Measurements from ENCODE around the gene AGTRAP. TPM values are rescaled to one million over a fixed set of nuclear protein-coding genes. Genes with fewer than 3 reads are reported as not detected.

The AGTRAP gene
- polyA plus RNA-seq, 3 donors = 420 to 938 (median 842) TPM

DNA sequence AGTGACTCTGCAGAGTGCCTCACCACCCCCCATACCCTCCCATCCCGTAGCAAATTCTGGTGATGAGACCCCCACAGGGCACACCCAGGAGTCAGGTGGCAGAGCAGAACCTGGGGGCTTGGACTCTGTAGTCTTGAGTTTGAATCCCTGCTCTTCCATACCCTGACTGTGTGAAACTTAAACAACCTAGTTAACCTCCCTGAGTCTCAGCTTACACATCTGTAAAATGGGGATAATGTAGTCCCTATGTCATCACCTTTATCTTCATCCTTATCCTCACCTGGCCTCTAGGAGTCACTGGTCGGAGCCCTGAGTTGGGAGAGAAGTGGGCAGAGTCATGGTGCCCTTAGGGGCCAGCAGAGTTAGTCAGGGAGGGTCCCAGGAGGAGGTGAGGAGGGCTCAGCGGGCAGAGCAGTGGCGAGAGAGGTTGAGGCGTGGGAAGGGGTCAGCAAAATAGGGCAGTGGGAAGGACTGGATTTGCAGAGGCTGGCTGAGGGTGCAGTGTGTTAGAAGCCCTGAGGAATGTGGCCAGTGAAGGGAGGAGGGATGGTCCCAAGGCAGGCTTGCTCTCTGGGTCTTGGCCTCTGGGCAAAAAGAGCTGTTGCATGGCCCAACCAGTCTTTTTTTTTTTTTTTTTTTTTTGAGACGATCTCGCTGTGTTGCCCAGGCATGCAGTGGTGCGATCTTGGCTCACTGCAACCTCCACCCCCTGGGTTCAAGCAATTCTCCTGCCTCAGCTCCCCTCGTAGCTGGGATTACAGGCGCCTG is 44.6 kb downstream of the AGTRAP start:
- peaks cover 0 to 7% (median 7%) of the 10 kb centered on the region in 3 donors for H3K27me3 Mint-ChIP-seq (ENCODE audit: low read depth in 3 of 3)
- H3K79me2 ChIP-seq (ENCODE audit: insufficient read depth, low read length) = no peaks in the 10 kb centered on the region
- no peak overlapping the region for H3K4me3 Mint-ChIP-seq
- H2AFZ ChIP-seq (ENCODE audit: insufficient read depth, low read depth, low read length, poor library complexity, severe bottlenecking) = no peak overlapping the region
- H3K27me3 ChIP-seq (ENCODE audit: control insufficient read depth in 2 of 2, insufficient read depth in 2 of 2, low read length in 2 of 2) = no peaks in the 10 kb centered on the region
- H3K36me3 ChIP-seq (replicated peaks in 1 of 2; ENCODE audit: control insufficient read depth in 1 of 2, insufficient read depth in 2 of 2, low read length in 2 of 2) = no peaks in the 10 kb centered on the region
- peaks cover 0 to 3% (median 0%) of the 10 kb centered on the region in 7 donors for H3K9me3 Mint-ChIP-seq
- DNase-seq = no peak
- 97% methylated on average over 4 of the region's 10 CpGs for WGBS (ENCODE audit: insufficient coverage)
- no peaks in the 10 kb centered on the region for H3K9me3 ChIP-seq (replicated peaks in 1 of 2; ENCODE audit: control insufficient read depth in 1 of 2, insufficient read depth in 1 of 2, low read length in 2 of 2)
- no peak overlapping the region for H3K27ac ChIP-seq (ENCODE audit: low read depth in 1 of 2, low read length in 2 of 2)
- H3K4me2 ChIP-seq (replicated peaks; ENCODE audit: extremely low read depth, low read length, poor library complexity, severe bottlenecking) = no peak overlapping the region
- intact Hi-C loops (cut with micrococcal nuclease) = no loop called here
- H3K36me3 Mint-ChIP-seq = no peaks in the 10 kb centered on the region
- no peaks in the 10 kb centered on the region for H4K20me1 ChIP-seq (ENCODE audit: insufficient read depth, low read length)
- TF ChIP-seq, protein P1, sequence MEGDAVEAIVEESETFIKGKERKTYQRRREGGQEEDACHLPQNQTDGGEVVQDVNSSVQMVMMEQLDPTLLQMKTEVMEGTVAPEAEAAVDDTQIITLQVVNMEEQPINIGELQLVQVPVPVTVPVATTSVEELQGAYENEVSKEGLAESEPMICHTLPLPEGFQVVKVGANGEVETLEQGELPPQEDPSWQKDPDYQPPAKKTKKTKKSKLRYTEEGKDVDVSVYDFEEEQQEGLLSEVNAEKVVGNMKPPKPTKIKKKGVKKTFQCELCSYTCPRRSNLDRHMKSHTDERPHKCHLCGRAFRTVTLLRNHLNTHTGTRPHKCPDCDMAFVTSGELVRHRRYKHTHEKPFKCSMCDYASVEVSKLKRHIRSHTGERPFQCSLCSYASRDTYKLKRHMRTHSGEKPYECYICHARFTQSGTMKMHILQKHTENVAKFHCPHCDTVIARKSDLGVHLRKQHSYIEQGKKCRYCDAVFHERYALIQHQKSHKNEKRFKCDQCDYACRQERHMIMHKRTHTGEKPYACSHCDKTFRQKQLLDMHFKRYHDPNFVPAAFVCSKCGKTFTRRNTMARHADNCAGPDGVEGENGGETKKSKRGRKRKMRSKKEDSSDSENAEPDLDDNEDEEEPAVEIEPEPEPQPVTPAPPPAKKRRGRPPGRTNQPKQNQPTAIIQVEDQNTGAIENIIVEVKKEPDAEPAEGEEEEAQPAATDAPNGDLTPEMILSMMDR (IDR thresholded peaks at IDR 0.05) = no peak
- H3K27ac Mint-ChIP-seq = no peak overlapping the region
- H3K4me1 ChIP-seq (ENCODE audit: control insufficient read depth in 1 of 2, insufficient read depth in 2 of 2, low read length in 2 of 2) = peaks cover 12% of the 10 kb centered on the region in 2 donors
- no peak overlapping the region for H3K4me3 ChIP-seq (replicated peaks in 1 of 3; ENCODE audit: low read depth in 2 of 3, low read length in 3 of 3)
- H3K4me1 Mint-ChIP-seq = peaks cover 7% of the 10 kb centered on the region
- no peak overlapping the region for H3K9ac ChIP-seq (ENCODE audit: insufficient read depth, low read length, poor library complexity, severe bottlenecking)

DNA sequence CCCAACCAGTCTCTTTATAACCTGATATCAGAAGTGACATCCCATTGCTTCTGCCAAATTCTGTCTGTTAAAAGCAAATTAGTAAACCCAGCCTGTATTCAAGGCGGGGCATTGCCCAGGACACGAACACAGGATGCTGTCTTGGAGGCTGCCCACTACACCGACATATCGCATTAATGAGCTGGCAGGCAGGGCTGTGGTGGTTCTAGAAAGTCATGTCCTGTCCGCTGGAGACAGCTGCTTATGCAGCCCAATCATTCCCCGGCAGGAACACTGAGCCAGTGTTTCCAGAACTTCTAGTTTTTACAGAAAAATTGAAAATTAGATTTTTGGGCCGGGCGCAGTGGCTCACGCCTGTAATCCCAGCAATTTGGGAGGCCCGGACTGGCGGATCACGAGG is 45.4 kb downstream of the AGTRAP start:
- Histone ChIP-seq H2AFZ (ENCODE audit: insufficient read depth, low read depth, low read length, poor library complexity, severe bottlenecking) (no peak overlapping the region), H4K20me1 (ENCODE audit: insufficient read depth, low read length) (no peaks in the 10 kb centered on the region), H3K27ac (ENCODE audit: low read depth in 1 of 2, low read length in 2 of 2) (no peak overlapping the region), H3K9me3 (replicated peaks in 1 of 2; ENCODE audit: control insufficient read depth in 1 of 2, insufficient read depth in 1 of 2, low read length in 2 of 2) (no peaks in the 10 kb centered on the region), H3K4me2 (replicated peaks; ENCODE audit: extremely low read depth, low read length, poor library complexity, severe bottlenecking) (no peak overlapping the region), H3K79me2 (ENCODE audit: insufficient read depth, low read length) (no peaks in the 10 kb centered on the region), H3K36me3 (replicated peaks in 1 of 2; ENCODE audit: control insufficient read depth in 1 of 2, insufficient read depth in 2 of 2, low read length in 2 of 2) (no peaks in the 10 kb centered on the region), H3K4me1 (ENCODE audit: control insufficient read depth in 1 of 2, insufficient read depth in 2 of 2, low read length in 2 of 2) (peaks cover 12 to 14% of the 10 kb centered on the region in 2 donors), H3K27me3 (ENCODE audit: control insufficient read depth in 2 of 2, insufficient read depth in 2 of 2, low read length in 2 of 2) (no peaks in the 10 kb centered on the region), H3K9ac (ENCODE audit: insufficient read depth, low read length, poor library complexity, severe bottlenecking) (no peak overlapping the region), H3K4me3 (replicated peaks in 1 of 3; ENCODE audit: low read depth in 2 of 3, low read length in 3 of 3) (no peak overlapping the region)
- Mint-ChIP-seq H3K4me3 (no peak overlapping the region), H3K4me1 (peaks cover 14% of the 10 kb centered on the region), H3K9me3 (peaks cover 0 to 3% (median 0%) of the 10 kb centered on the region in 7 donors), H3K27ac (peak overlapping the region in 1 of 7 donors; percentile 53), H3K27me3 (ENCODE audit: low read depth in 3 of 3) (peaks cover 0 to 11% (median 7%) of the 10 kb centered on the region in 3 donors), H3K36me3 (no peaks in the 10 kb centered on the region)
- DNase-seq = no peak
- 98% methylated on average over 12 of the region's 12 CpGs for WGBS (ENCODE audit: insufficient coverage)
- TF ChIP-seq, protein P1 (IDR thresholded peaks at IDR 0.05) = no peak
- intact Hi-C loops (cut with micrococcal nuclease) = no loop called here

All from CD14-positive monocyte (primary cell).